ENCODE data around the gene FAM167B. TPM values are rescaled to one million over a fixed set of nuclear protein-coding genes. Genes with fewer than 3 reads are reported as not detected.

Gene FAM167B
- total and polyA plus RNA-seq, 2 of the 4 experiments (the other 2 are of a cell fraction), result 0.18 to 0.53 TPM

DNA sequence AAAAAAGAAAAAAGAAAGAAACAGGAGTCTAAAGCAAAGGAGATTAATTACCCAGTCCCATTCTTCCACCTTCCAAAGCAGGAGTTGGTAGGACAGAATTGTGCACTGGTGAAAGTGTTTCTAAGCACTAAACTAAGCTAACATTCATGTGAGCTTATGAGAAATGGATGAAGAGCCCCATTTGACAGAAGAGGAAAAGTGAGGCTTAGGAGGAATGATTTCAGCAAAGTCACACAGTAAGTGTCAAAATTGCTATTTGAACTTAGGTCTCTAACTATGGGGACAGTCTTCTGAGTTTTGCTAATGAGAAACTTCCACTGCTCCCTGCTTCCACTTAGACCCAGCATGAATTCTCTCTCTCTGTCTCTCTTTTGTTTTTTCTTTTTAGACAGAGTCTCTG lies 22.7 kb downstream of the FAM167B start:
- intact Hi-C loops (cut with micrococcal nuclease), result no loop called here
- DNase-seq, result no peak

More for the DNA sequence above, 22.7 kb downstream of the FAM167B start:
- H3K56ac ChIP-seq (ENCODE audit: extremely low read depth, insufficient read depth, low read length), result no peak overlapping the region
- no peak overlapping the region for H2AFZ ChIP-seq (replicated peaks; ENCODE audit: low read length, poor library complexity)
- in situ Hi-C loops (cut with MboI; ENCODE audit: low sequenced_read_pairs) (no loop called here), dilution Hi-C loops (cut with HindIII; ENCODE audit: low sequenced_read_pairs, unreplicated experiment) (no loop called here)
- no peak overlapping the region for H2AK9ac ChIP-seq (replicated peaks; ENCODE audit: low read depth, low read length, poor library complexity)
- no peaks in the 10 kb centered on the region for H3K79me1 ChIP-seq (ENCODE audit: low read depth in 1 of 2, low read length in 2 of 2)
- no peaks in the 10 kb centered on the region for H3K36me3 ChIP-seq (ENCODE audit: control insufficient read depth, insufficient read depth, low read length)
- no peak for ATAC-seq (ENCODE audit: low read depth)
- H3K9me1 ChIP-seq (ENCODE audit: insufficient read depth, low read length), result 0 out of 2 replicates have a peak, but pooled peaks cover 11% of the 10 kb centered on the region
- H3K9me3 ChIP-seq (ENCODE audit: control insufficient read depth, insufficient read depth, low read length), result no peaks in the 10 kb centered on the region
- no peak overlapping the region for H2BK15ac ChIP-seq (ENCODE audit: low read depth, low read length)
- H3K4ac ChIP-seq (ENCODE audit: low read depth, low read length), result no peak overlapping the region
- H3K4me3 ChIP-seq (ENCODE audit: insufficient read depth, low read depth, low read length), result no peak overlapping the region
- CTCF ChIA-PET, result no interaction called here
- H3K9ac ChIP-seq (ENCODE audit: low read depth, low read length), result no peak overlapping the region
- no peak overlapping the region for H2BK120ac ChIP-seq (ENCODE audit: low read depth, low read length)
- POLR2A ChIA-PET (ENCODE audit: unreplicated experiment), result no interaction called here
- no peak overlapping the region for H3K23ac ChIP-seq (ENCODE audit: low read depth, low read length)
- no peak overlapping the region for H3K18ac ChIP-seq (ENCODE audit: low read depth, low read length)
- H4K91ac ChIP-seq (ENCODE audit: insufficient read depth, low read depth, low read length), result no peak overlapping the region
- no peaks in the 10 kb centered on the region for H4K20me1 ChIP-seq (ENCODE audit: insufficient read depth, low read length)
- H3K4me1 ChIP-seq (ENCODE audit: control insufficient read depth, insufficient read depth, low read length), result peaks cover 14% of the 10 kb centered on the region
- no peak overlapping the region for H3K4me2 ChIP-seq (ENCODE audit: low read depth, low read length)
- BruUV-seq (replicated peaks), result no TSS peak
- no peak overlapping the region for H2AK5ac ChIP-seq (ENCODE audit: low read depth, low read length)
- H3K27me3 ChIP-seq (ENCODE audit: control insufficient read depth, insufficient read depth, low read length), result peaks cover 3% of the 10 kb centered on the region; the same call in 1 of the 2 replicates
- H2BK20ac ChIP-seq (ENCODE audit: low read depth, low read length), result no peak overlapping the region
- no peak overlapping the region for H3K27ac ChIP-seq (ENCODE audit: insufficient read depth, low read length)
- no peak overlapping the region for H2BK5ac ChIP-seq (ENCODE audit: low read depth, low read length, poor library complexity, severe bottlenecking)
- no peak overlapping the region for H4K5ac ChIP-seq (ENCODE audit: low read depth, low read length)
- H4K8ac ChIP-seq (ENCODE audit: low read depth in 2 of 2, low read length in 2 of 2), result no peak overlapping the region
- TF ChIP-seq CHD1 (IDR thresholded peaks at IDR 0.05; ENCODE audit: low read depth, low read length) (no peak), CEBPB (IDR thresholded peaks at IDR 0.05; ENCODE audit: low read depth, low read length) (no peak), MAFK (IDR thresholded peaks at IDR 0.05; ENCODE audit: low read depth, low read length) (no peak), SMC3 (IDR thresholded peaks at IDR 0.05; ENCODE audit: low read depth, low read length) (no peak), MAZ (IDR thresholded peaks at IDR 0.05; ENCODE audit: borderline replicate concordance, low read depth, low read length) (no peak), BHLHE40 (IDR thresholded peaks at IDR 0.05; ENCODE audit: low read depth, low read length) (no peak), RCOR1 (IDR thresholded peaks at IDR 0.05; ENCODE audit: insufficient replicate concordance, low read length) (no peak), POLR2A (IDR thresholded peaks at IDR 0.05; ENCODE audit: low read depth, low read length) (no peak), RAD21 (IDR thresholded peaks at IDR 0.05; ENCODE audit: low read length) (no peak), MXI1 (IDR thresholded peaks at IDR 0.05; ENCODE audit: borderline replicate concordance, low read depth, low read length) (no peak), RFX5 (IDR thresholded peaks at IDR 0.05; ENCODE audit: low read depth, low read length) (no peak), FOS (IDR thresholded peaks at IDR 0.05; ENCODE audit: low read depth, low read length) (no peak), NFE2L2 (IDR thresholded peaks at IDR 0.05; ENCODE audit: low read depth, low read length) (no peak)
- TF ChIP-seq, protein P1, sequence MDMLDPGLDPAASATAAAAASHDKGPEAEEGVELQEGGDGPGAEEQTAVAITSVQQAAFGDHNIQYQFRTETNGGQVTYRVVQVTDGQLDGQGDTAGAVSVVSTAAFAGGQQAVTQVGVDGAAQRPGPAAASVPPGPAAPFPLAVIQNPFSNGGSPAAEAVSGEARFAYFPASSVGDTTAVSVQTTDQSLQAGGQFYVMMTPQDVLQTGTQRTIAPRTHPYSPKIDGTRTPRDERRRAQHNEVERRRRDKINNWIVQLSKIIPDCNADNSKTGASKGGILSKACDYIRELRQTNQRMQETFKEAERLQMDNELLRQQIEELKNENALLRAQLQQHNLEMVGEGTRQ (IDR thresholded peaks at IDR 0.05; ENCODE audit: low read depth, low read length), result no peak
- TF ChIP-seq, protein P2, sequence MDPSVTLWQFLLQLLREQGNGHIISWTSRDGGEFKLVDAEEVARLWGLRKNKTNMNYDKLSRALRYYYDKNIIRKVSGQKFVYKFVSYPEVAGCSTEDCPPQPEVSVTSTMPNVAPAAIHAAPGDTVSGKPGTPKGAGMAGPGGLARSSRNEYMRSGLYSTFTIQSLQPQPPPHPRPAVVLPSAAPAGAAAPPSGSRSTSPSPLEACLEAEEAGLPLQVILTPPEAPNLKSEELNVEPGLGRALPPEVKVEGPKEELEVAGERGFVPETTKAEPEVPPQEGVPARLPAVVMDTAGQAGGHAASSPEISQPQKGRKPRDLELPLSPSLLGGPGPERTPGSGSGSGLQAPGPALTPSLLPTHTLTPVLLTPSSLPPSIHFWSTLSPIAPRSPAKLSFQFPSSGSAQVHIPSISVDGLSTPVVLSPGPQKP (IDR thresholded peaks at IDR 0.05; ENCODE audit: borderline replicate concordance, low read depth, low read length), result no peak
- TF ChIP-seq, protein P3, sequence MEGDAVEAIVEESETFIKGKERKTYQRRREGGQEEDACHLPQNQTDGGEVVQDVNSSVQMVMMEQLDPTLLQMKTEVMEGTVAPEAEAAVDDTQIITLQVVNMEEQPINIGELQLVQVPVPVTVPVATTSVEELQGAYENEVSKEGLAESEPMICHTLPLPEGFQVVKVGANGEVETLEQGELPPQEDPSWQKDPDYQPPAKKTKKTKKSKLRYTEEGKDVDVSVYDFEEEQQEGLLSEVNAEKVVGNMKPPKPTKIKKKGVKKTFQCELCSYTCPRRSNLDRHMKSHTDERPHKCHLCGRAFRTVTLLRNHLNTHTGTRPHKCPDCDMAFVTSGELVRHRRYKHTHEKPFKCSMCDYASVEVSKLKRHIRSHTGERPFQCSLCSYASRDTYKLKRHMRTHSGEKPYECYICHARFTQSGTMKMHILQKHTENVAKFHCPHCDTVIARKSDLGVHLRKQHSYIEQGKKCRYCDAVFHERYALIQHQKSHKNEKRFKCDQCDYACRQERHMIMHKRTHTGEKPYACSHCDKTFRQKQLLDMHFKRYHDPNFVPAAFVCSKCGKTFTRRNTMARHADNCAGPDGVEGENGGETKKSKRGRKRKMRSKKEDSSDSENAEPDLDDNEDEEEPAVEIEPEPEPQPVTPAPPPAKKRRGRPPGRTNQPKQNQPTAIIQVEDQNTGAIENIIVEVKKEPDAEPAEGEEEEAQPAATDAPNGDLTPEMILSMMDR (conservative IDR thresholded peaks at IDR 0.05; ENCODE audit: low read depth, low read length), result no peak
- no peak overlapping the region for H3K14ac ChIP-seq (replicated peaks; ENCODE audit: low read depth, low read length)

Data from IMR-90 (cell line).